OCI-LY3 (cell line): ENCODE data around the gene NKX1-2.

Experiments
- CTCF ChIP-seq: fragments of 200-600, 300-600 bp; sonication (generic); IDR thresholded peaks from 2 replicates; pipeline ENCODE4 v1.5.1; 2014; ENCODE audit warnings: antibody characterized with exemption, low read length, low read depth
- EZH2phosphoT487 ChIP-seq: fragments of 200-600 bp; shearing (Covaris generic); IDR thresholded peaks from 2 replicates; pipeline ENCODE4 v1.6.1; 2018; ENCODE audit warnings: antibody characterized with exemption, mixed run types, low read depth

- TF ChIP-seq CTCF (no peak), EZH2phosphoT487 (no peak)
Measured at GRCh38 chr10:124480860-124481259, 31.0 kb upstream of the NKX1-2 start.
